ENCODE data around the gene C2orf81.
A peak's percentile ranks its signal among the peaks of the same experiment; 100 is the strongest.

C2orf81 gene

DNA sequence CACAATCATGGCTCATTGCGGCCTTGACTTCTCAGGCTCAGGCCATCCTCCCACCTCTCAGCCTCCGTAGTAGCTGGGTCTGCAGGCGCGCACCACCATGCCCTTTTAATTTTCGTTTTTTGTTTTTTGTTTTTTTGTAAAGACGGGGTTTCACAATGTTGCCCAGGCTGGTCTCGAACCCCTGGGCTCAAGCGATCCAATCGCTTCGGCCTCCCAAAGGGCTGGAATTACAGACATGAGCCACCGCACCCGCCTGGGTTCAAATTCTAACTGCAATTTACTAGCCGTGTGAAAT is 29.0 kb downstream of the C2orf81 start:
- H3K4me3 ChIP-seq (ENCODE audit: low read length), result peak overlapping the region; percentile 86
- no peak overlapping the region for H3K27ac ChIP-seq (ENCODE audit: low read depth, low read length)
- H3K4me1 ChIP-seq (ENCODE audit: control insufficient read depth, low read length), result peaks cover 21% of the 10 kb centered on the region
- H3K27me3 ChIP-seq (ENCODE audit: control insufficient read depth, low read length), result no peaks in the 10 kb centered on the region
- H3K9me2 ChIP-seq (replicated peaks; ENCODE audit: control insufficient read depth, low read length), result no peaks in the 10 kb centered on the region
- no peaks in the 10 kb centered on the region for H4K20me1 ChIP-seq (ENCODE audit: control insufficient read depth, insufficient read depth, low read depth, low read length)
- H3K36me3 ChIP-seq (ENCODE audit: control insufficient read depth, low read length), result no peaks in the 10 kb centered on the region
- TF ChIP-seq EZH2phosphoT487 (IDR thresholded peaks at IDR 0.05; ENCODE audit: borderline replicate concordance, low read length), result no peak
- TF ChIP-seq, protein P1, sequence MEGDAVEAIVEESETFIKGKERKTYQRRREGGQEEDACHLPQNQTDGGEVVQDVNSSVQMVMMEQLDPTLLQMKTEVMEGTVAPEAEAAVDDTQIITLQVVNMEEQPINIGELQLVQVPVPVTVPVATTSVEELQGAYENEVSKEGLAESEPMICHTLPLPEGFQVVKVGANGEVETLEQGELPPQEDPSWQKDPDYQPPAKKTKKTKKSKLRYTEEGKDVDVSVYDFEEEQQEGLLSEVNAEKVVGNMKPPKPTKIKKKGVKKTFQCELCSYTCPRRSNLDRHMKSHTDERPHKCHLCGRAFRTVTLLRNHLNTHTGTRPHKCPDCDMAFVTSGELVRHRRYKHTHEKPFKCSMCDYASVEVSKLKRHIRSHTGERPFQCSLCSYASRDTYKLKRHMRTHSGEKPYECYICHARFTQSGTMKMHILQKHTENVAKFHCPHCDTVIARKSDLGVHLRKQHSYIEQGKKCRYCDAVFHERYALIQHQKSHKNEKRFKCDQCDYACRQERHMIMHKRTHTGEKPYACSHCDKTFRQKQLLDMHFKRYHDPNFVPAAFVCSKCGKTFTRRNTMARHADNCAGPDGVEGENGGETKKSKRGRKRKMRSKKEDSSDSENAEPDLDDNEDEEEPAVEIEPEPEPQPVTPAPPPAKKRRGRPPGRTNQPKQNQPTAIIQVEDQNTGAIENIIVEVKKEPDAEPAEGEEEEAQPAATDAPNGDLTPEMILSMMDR (IDR thresholded peaks at IDR 0.05; ENCODE audit: low read depth, low read length, poor library complexity, severe bottlenecking), result no peak
- H3K9me3 ChIP-seq (ENCODE audit: control insufficient read depth, insufficient read depth, low read length), result no peaks in the 10 kb centered on the region
- peak overlapping the region; percentile 96 for H3K4me2 ChIP-seq (ENCODE audit: low read length)
- H3F3A ChIP-seq (ENCODE audit: control insufficient read depth, insufficient read depth), result no peaks in the 10 kb centered on the region
- H3K79me2 ChIP-seq (ENCODE audit: control insufficient read depth, low read length), result peaks cover 42% of the 10 kb centered on the region

DNA sequence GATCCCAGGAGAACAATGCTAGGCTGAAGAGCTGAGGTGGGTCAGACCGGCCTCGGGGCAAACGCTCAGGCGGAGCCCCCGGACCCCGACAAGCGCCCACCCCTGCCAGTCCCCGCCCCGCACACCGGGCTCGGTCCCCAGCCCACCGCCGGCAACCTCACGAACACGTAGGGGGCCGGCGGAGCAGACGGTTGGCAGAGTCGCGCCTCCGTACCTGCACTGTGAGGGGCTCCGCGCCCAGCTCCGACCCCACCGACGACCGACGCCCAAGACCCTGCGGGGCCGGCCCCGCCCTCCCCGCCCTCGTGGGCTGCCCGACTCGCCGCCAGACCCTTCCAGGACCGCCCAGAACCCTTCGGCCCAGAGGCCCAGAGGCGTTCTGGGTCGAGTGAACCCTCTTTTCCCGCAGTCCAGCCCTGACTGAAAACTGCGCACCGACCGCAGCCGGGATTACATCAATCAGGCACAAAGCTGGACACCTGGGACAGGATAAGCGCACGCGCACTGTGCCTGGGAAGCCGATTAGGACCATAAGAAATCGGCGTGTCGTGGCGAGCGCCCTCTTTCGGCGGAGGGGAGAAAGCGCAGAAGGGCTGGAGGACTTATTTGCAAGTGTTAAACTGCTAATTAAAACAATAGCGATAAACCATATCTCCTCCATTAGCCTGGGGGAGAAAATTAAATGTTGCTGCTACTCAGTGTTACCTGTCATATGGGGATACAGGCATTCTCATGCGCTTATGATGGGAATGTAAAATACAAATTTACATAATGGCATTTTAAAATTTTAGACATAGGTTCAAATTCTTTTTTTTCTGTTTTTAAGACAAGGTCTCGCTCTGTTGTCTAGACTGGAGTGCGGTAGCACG is 29.6 kb downstream of the C2orf81 start:
- H3K79me2 ChIP-seq (ENCODE audit: control insufficient read depth, low read length), result peaks cover 48% of the 10 kb centered on the region
- no peaks in the 10 kb centered on the region for H4K20me1 ChIP-seq (ENCODE audit: control insufficient read depth, insufficient read depth, low read depth, low read length)
- no peaks in the 10 kb centered on the region for H3K9me3 ChIP-seq (ENCODE audit: control insufficient read depth, insufficient read depth, low read length)
- no peaks in the 10 kb centered on the region for H3K36me3 ChIP-seq (ENCODE audit: control insufficient read depth, low read length)
- H3F3A ChIP-seq (ENCODE audit: control insufficient read depth, insufficient read depth), result no peaks in the 10 kb centered on the region
- peak overlapping the region; percentile 55; the same call in 1 of the 2 replicates for H3K27ac ChIP-seq (ENCODE audit: low read depth, low read length)
- peaks cover 21% of the 10 kb centered on the region for H3K4me1 ChIP-seq (ENCODE audit: control insufficient read depth, low read length)
- H3K4me3 ChIP-seq (ENCODE audit: low read length), result peak overlapping the region; percentile 86
- H3K4me2 ChIP-seq (ENCODE audit: low read length), result peak overlapping the region; percentile 96
- TF ChIP-seq, protein P1 (IDR thresholded peaks at IDR 0.05; ENCODE audit: low read depth, low read length, poor library complexity, severe bottlenecking), result peak; percentile 96
- no peak for TF ChIP-seq EZH2phosphoT487 (IDR thresholded peaks at IDR 0.05; ENCODE audit: borderline replicate concordance, low read length)
- H3K27me3 ChIP-seq (ENCODE audit: control insufficient read depth, low read length), result no peaks in the 10 kb centered on the region
- H3K9me2 ChIP-seq (replicated peaks; ENCODE audit: control insufficient read depth, low read length), result no peaks in the 10 kb centered on the region

GRCh38 chr2:74391209-74391579 is 30.2 kb downstream of the C2orf81 start:
- H3K36me3 ChIP-seq (ENCODE audit: control insufficient read depth, low read length), result no peaks in the 10 kb centered on the region
- H3K27ac ChIP-seq (ENCODE audit: low read depth, low read length), result no peak overlapping the region

More at GRCh38 chr2:74391209-74391579, 30.2 kb downstream of the C2orf81 start:
- TF ChIP-seq, protein P1 (IDR thresholded peaks at IDR 0.05; ENCODE audit: low read depth, low read length, poor library complexity, severe bottlenecking), result no peak
- no peak for TF ChIP-seq EZH2phosphoT487 (IDR thresholded peaks at IDR 0.05; ENCODE audit: borderline replicate concordance, low read length)
- Histone ChIP-seq H3K4me1 (ENCODE audit: control insufficient read depth, low read length) (peaks cover 21% of the 10 kb centered on the region), H3K27me3 (ENCODE audit: control insufficient read depth, low read length) (no peaks in the 10 kb centered on the region), H4K20me1 (ENCODE audit: control insufficient read depth, insufficient read depth, low read depth, low read length) (no peaks in the 10 kb centered on the region), H3K4me2 (ENCODE audit: low read length) (peak overlapping the region; percentile 96), H3K9me3 (ENCODE audit: control insufficient read depth, insufficient read depth, low read length) (no peaks in the 10 kb centered on the region), H3K79me2 (ENCODE audit: control insufficient read depth, low read length) (peaks cover 54% of the 10 kb centered on the region), H3K9me2 (replicated peaks; ENCODE audit: control insufficient read depth, low read length) (no peaks in the 10 kb centered on the region), H3F3A (ENCODE audit: control insufficient read depth, insufficient read depth) (no peaks in the 10 kb centered on the region), H3K4me3 (ENCODE audit: low read length) (peak overlapping the region; percentile 86)

All from DOHH2 (cell line).